ENCODE measurements around the gene COX7A2L.

DNA sequence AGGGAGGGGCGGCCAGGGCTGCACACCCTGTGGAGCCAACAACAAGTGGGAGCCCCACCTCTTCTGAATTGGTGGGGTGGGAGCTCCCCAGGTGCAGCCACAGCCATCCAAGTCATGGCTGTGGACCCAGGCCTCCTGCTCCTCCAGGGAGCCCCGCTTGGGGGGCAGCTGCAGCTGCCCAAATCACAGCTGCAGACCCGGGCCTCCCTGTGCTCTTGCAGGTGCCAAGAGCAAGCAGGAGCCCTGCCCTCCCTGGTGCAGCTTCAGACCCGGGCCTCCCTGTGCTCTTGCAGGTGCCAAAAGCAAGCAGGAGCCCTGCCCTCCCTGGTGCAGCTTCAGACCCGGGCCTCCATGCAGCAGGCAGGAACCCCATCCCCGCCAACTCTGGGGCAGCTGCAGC, 46.5 kb upstream of the COX7A2L start:
- TF ChIP-seq, protein P1, sequence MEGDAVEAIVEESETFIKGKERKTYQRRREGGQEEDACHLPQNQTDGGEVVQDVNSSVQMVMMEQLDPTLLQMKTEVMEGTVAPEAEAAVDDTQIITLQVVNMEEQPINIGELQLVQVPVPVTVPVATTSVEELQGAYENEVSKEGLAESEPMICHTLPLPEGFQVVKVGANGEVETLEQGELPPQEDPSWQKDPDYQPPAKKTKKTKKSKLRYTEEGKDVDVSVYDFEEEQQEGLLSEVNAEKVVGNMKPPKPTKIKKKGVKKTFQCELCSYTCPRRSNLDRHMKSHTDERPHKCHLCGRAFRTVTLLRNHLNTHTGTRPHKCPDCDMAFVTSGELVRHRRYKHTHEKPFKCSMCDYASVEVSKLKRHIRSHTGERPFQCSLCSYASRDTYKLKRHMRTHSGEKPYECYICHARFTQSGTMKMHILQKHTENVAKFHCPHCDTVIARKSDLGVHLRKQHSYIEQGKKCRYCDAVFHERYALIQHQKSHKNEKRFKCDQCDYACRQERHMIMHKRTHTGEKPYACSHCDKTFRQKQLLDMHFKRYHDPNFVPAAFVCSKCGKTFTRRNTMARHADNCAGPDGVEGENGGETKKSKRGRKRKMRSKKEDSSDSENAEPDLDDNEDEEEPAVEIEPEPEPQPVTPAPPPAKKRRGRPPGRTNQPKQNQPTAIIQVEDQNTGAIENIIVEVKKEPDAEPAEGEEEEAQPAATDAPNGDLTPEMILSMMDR (conservative IDR thresholded peaks at IDR 0.05; ENCODE audit: low read depth, low read length) = no peak
- no peak for TF ChIP-seq EZH2 (IDR thresholded peaks at IDR 0.05; ENCODE audit: borderline replicate concordance, low read depth, low read length, poor library complexity, severe bottlenecking)

All from A673 (cell line).